B cell (primary cell): ENCODE results near the gene BICRAL.

Experiments
- EZH2 ChIP-seq: IDR thresholded peaks from 2 replicates; pipeline ENCODE4 v1.6.1; 2012; ENCODE audit warnings: borderline replicate concordance, low read depth, mild to moderate bottlenecking, moderate library complexity, low read length; ENCODE audit not compliant: insufficient read depth, poor library complexity, severe bottlenecking
- TF ChIP-seq, protein P1 (sequence below): fragments of 200-600 bp; IDR thresholded peaks from one replicate; pipeline ENCODE4 v1.8.0; 2022; ENCODE audit warnings: antibody characterized with exemption, mild to moderate bottlenecking

GRCh38 chr6:42788671-42789070 lies 6.8 kb downstream of the BICRAL start:
- TF ChIP-seq EZH2 = no peak
- TF ChIP-seq, protein P1, sequence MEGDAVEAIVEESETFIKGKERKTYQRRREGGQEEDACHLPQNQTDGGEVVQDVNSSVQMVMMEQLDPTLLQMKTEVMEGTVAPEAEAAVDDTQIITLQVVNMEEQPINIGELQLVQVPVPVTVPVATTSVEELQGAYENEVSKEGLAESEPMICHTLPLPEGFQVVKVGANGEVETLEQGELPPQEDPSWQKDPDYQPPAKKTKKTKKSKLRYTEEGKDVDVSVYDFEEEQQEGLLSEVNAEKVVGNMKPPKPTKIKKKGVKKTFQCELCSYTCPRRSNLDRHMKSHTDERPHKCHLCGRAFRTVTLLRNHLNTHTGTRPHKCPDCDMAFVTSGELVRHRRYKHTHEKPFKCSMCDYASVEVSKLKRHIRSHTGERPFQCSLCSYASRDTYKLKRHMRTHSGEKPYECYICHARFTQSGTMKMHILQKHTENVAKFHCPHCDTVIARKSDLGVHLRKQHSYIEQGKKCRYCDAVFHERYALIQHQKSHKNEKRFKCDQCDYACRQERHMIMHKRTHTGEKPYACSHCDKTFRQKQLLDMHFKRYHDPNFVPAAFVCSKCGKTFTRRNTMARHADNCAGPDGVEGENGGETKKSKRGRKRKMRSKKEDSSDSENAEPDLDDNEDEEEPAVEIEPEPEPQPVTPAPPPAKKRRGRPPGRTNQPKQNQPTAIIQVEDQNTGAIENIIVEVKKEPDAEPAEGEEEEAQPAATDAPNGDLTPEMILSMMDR = no peak
